GM19238 (cell line): ENCODE measurements around the gene ECT2.
"Not testable (repeated sequence)": the region's sequence is repeated elsewhere in the genome, so short reads cannot be mapped to it uniquely, and the experiment has no call there.

ENCODE experiments used
- DNase-seq: peaks from one replicate; pipeline ENCODE4 v3.0.0; 2011; ENCODE audit warnings: low spot score; ENCODE audit not compliant: insufficient read length

The ECT2 gene

GRCh38 chr3:172735014-172735413, 15.5 kb upstream of the ECT2 start:
- DNase-seq, result no peak

DNA sequence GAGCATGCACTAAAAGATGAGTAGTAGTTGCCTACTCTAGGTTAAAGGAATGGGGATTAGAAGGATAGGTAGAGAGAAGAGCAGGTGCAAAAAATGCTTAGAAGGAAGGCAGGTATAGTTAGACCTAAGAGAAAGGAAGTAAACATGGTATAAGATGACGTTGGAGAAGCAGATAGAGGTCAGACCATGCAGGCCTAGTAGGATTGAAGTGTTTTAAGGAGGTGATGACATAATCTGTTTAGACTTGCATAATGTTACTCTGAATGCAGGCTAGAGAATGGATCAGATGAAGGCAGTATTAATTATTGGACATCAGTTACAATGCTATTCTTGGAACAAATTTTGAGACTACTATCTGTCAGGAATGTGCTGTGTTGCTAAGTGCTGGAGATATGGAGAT, 11.1 kb upstream of the ECT2 start:
- DNase-seq, result no peak

DNA sequence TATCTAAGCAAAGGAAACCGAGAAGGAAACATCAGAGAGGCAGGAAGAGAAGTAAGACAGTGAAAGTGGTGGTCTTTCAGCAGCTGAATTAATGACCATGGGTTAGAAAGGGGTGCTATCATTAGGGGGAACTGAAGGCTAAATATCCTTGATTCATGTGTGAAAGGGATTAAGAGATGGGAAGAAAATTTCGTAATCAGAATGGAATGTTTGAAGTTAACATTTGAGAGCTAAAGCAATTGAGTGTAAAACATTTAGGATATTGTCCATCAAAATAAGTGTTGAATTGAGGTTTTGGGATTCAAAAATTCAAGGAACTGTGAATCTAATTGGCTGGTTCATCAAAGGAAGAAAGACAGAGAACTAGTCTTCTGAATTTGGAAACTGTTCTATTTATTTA, 4.1 kb upstream of the ECT2 start:
- no peak for DNase-seq

- DNase-seq, result no peak
These were observed 1.1 kb upstream of the ECT2 start for GRCh38 chr3:172749230-172749965.

- DNase-seq, result no peak
These were observed 508 bp upstream of the ECT2 start for GRCh38 chr3:172750069-172750367.

DNA sequence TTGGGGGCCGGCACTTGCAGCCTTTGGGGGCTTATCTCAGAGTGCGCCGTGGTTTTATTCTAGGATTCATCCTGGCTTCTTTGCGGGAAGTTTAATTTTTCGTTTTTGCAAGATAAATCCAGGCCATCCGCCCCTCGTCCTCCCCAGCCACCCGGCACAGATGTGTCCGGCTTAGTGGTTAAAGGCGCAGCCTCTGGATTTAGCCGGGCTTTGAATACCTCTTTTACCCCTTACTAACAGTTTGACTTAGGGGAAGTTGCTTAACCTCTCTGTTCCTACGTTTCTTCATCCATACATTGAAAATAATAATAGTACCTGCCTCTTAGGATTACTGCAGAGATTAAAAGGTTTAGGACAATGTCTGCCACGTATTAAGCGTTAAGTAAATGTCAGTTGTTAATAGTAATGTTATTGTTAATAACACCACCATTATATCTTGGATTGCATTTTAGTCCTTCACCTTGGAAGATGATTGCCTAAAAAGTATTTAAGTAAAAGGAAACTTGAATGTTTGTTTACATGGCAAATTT, 714 bp downstream of the ECT2 start:
- DNase-seq, result no peak

DNA sequence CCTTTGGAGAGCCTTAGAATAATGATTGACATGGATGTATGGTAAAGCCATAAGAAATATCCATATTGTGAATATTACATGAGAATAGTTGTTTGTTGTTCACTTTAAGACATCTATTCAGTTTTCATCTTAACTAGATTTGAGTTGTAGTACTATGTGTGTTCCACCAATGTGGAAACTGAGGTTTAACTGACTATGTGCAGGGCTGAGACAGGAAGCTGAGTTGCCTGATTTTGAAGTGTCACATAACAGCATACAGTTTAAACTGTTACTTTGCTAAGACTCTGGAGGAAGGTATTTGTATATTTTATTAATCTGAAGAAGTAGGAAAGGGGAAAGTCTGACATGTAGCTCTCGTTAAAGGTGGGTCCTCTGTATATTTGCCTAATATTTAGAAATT, 2.1 kb downstream of the ECT2 start:
- no peak for DNase-seq

- DNase-seq, result no peak
These were observed 2.6 kb downstream of the ECT2 start for GRCh38 chr3:172753125-172753524.

GRCh38 chr3:172760416-172760815, 9.9 kb downstream of the ECT2 start:
- DNase-seq, result not testable (repeated sequence)

GRCh38 chr3:172766241-172766640, 15.7 kb downstream of the ECT2 start:
- DNase-seq, result no peak

DNA sequence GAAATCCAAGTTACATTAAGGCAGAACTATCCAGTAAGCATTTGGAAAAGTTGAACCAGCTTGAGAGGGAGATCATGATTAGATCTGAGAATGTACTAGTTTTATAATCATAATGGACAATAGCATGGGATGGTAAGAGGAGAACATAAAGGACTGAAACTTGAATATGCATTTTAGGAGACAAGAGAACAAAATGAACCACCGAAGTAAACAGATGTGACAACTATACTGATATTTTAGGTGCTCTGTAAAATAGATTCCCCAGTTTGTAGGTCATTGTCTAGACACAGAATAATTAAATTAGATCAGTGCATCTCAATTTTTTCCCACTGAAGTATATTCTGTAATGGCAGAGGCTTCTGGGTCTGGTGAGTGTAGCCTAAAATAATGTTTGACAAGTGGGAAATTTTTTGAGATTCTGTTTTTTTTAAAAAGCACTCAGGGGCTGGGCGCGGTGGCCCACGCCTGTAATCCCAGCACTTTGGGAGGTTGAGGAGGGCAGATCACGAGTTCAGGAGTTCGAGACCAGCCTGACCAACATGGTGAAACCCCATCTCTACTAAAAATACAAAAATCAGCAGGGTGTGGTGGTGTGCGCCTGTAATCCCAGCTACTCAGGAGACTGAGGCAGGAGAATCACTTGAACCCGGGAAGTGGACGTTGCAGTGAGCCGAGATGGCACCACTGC, 16.3 kb downstream of the ECT2 start:
- DNase-seq, result no peak

GRCh38 chr3:172770382-172770781, 19.9 kb downstream of the ECT2 start:
- DNase-seq, result no peak

- DNase-seq, result no peak
These were observed 21.1 kb downstream of the ECT2 start for GRCh38 chr3:172771672-172772071.

DNA sequence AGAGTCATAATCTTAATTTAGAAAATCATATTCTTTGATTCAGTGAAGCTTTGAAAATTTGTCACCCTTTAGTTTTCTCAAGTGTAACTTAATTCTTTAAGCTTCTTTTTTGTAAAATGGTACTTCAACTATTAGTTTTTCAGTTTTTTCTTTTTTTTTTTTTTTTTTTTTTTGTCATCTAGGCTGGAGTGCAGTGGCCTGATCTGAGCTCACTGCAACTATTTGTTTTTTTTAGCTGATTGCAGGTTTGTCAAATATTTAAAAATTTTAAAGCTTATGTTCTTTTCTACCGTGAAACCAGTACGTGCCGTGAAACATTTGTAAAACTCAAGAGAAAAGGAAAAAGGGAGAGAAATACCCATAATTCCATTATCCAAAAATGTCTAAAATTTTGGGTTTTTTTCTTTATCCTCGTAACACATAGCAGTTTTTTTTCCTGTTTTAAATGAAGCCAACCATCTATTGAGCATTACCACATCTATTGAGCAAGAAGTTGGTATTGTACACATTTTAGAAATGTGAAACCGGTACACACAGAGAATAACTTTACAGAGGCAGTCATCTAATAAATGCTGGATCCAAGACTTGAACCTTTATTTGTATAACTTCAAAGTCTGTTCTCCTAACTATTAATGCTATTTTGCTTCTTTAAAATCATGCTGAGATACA, 25.7 kb downstream of the ECT2 start:
- DNase-seq, result no peak

DNA sequence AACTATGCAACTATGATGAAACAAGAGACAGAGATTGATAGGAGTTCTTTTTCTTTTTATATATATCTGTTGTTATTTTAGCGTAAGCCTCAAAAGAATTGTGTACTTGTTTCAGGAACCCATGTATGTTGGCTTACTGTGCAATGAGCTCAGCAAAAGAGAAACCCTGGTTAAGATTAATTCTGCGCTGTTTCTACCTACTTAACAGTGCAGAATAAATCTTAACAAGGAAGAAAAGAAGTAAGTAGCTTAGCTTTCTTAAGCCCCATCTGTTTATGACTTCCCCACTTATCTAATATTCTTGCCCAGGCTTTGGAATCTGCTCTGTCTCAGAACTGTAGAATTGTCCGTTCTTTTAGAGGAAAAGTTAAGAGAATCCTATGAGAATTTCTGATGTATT, 27.4 kb downstream of the ECT2 start:
- DNase-seq, result no peak

GRCh38 chr3:172782235-172782634, 31.7 kb downstream of the ECT2 start:
- no peak for DNase-seq

DNA sequence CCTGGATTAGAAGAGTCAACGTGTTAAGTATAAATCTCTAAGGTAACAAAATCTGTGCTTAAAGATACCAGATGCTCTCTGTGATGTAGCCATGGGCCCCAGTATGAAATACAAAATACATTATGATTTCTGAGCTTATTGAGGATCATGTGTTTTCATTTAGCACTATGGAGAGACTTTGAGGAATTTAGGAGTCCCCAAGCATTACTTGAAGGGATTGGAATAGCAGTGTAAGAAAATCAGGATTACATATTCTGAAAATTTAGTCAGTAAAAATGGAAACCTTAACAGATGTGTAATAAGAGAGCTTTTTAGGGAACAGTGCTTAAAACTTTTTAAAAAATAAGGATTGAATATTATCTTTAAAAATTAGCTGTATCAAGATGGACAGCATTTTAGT, 35.5 kb downstream of the ECT2 start:
- DNase-seq, result no peak

GRCh38 chr3:172787019-172787418, 36.5 kb downstream of the ECT2 start:
- DNase-seq, result no peak

GRCh38 chr3:172787746-172788145, 37.2 kb downstream of the ECT2 start:
- no peak for DNase-seq

DNA sequence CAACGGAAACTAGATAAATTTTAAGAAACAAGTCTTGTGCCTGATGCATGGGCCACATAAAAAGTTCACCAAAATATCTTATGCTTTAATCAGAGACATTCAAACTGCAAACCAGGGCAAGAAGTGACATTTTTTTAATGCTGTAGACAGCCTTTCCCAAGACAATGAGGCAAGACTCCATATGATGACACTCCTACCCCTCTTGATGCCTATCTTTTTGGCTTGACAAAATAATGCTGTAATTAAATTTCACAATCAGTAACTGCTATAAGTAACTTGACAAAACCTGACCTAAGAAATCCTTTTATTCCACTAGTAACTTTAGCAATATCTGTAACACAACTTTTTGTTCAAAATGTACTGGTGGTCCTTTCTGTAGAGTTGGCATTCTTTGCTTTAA, 48.7 kb downstream of the ECT2 start:
- DNase-seq, result no peak

DNA sequence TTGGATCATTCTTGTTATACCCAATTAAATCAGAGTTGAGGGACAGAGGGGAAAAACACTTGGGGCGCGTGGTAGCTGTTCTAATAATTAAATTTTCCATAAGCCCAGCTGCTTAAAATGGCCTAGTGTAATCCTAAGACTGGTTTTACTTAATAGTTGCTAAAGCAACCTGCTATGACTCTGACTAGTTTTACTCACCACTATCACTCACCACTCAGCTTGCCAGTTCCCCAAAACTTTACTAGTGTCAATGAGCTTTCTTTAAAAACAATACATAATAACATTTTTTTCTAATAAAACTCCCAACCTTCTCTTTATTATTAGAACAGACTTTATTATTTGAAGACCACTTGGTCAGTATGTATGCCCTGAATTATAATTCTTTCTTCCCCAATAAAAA, 49.6 kb downstream of the ECT2 start:
- no peak for DNase-seq

GRCh38 chr3:172803489-172803888, 53.0 kb downstream of the ECT2 start:
- DNase-seq, result no peak

GRCh38 chr3:172804323-172804722, 53.8 kb downstream of the ECT2 start:
- no peak for DNase-seq
